HepG2 (cell line): ENCODE results near the gene PSMC4. TPM values are rescaled to one million over a fixed set of nuclear protein-coding genes. Genes with fewer than 3 reads are reported as not detected.

ENCODE experiments used
- ATAC-seq: fragments of 200-7000 bp; cut with Tn5 transposase; 3 replicates; pipeline ENCODE4 v1.9.1; 2020; ENCODE audit warnings: mild to moderate bottlenecking, moderate library complexity
- BruUV-seq: library from RNA; stranded (reverse); fragments of 400-500 nt; replicated peaks from 2 replicates; lab custom pipeline; 2021; lab: Mats Ljungman, UMichigan
- CTCF ChIA-PET: fragments of 300-600 bp; formaldehyde crosslinking; extraction: SDS; loops from one replicate; lab custom pipeline; 2021; ENCODE audit warnings: low total read pairs, inconsistent platforms, low intra/inter-chr PET ratio; lab: Yijun Ruan, JAX
- POLR2A ChIA-PET: fragments of 350-600 bp; sonication (Branson Sonifier 250); formaldehyde crosslinking; loops from one replicate; lab custom pipeline; 2020; ENCODE audit warnings: antibody characterized with exemption, inconsistent platforms; lab: Yijun Ruan, JAX
- DNase-seq: peaks from one replicate; pipeline ENCODE4 v3.0.0-alpha.2; 2015; ENCODE audit warnings: low spot score
- FAIRE-seq: peaks from 3 replicates; lab custom pipeline; 2011; peaks lifted over from hg19 to GRCh38; lab: Jason Lieb, UNC
- H2AFZ ChIP-seq: one replicate; pipeline ENCODE4 v1.6.1; 2011; ENCODE audit warnings: low read length, inconsistent platforms
- H3K27ac ChIP-seq: fragments of 300-600 bp; 3 replicates; pipeline ENCODE4 v1.8.0; 2011; ENCODE audit warnings: mixed run types, mild to moderate bottlenecking, mixed read lengths, low read length, inconsistent platforms; ENCODE audit not compliant: insufficient read depth; ENCODE audit errors: extremely low read length
- H3K27me3 ChIP-seq, 2 experiments: fragments of 200-600 bp in 1 of 2; 2 replicates in 1 of 2; 3 replicates in 1 of 2; pipeline versions ENCODE4 v1.6.0 to v1.8.0; 2011; ENCODE audit warnings: low read length in 2 of 2, mild to moderate bottlenecking in 2 of 2, moderate library complexity in 2 of 2, inconsistent platforms in 1 of 2; ENCODE audit not compliant: insufficient read depth in 2 of 2, control insufficient read depth in 1 of 2
- H3K36me3 ChIP-seq, 2 experiments: fragments of 200-600 bp in 1 of 2; replicated peaks in 1 of 2; 2 replicates in 1 of 2; 3 replicates in 1 of 2; pipeline versions ENCODE4 v1.5.1 to v1.8.0; 2011; ENCODE audit warnings: low read length in 2 of 2, inconsistent platforms in 1 of 2; ENCODE audit not compliant: insufficient read depth in 2 of 2, control insufficient read depth in 1 of 2
- H3K4me1 ChIP-seq: 2 replicates; pipeline ENCODE4 v1.5.1; 2012; ENCODE audit warnings: low read length, inconsistent platforms; ENCODE audit not compliant: insufficient read depth
- H3K4me2 ChIP-seq: 2 replicates; pipeline ENCODE4 v1.6.0; 2011; ENCODE audit warnings: low read depth, low read length, inconsistent platforms
- H3K4me3 ChIP-seq, 3 experiments: fragments of 200-600 bp in 1 of 3; sonication (generic), shearing (Covaris generic) in 1 of 3; replicated peaks in 1 of 3; 2 replicates each; pipeline ENCODE4 v1.5.1; 2011 to 2016; ENCODE audit warnings: low read length in 3 of 3, inconsistent platforms in 2 of 3, low read depth in 2 of 3, mild to moderate bottlenecking in 2 of 3, control low read depth in 1 of 3, mixed read lengths in 1 of 3; ENCODE audit not compliant: insufficient read depth in 1 of 3
- H3K79me2 ChIP-seq: one replicate; pipeline ENCODE4 v1.6.1; 2011; ENCODE audit warnings: low read length, inconsistent platforms; ENCODE audit not compliant: insufficient read depth
- H3K9ac ChIP-seq: 2 replicates; pipeline ENCODE4 v1.6.0; 2011; ENCODE audit warnings: mild to moderate bottlenecking, low read depth, low read length, inconsistent platforms; ENCODE audit not compliant: insufficient read depth
- H3K9me3 ChIP-seq: 2 replicates; pipeline ENCODE4 v1.5.1; 2012; ENCODE audit warnings: mild to moderate bottlenecking, low read length
- H4K20me1 ChIP-seq: 2 replicates; pipeline ENCODE4 v1.6.0; 2011; ENCODE audit warnings: inconsistent platforms, mild to moderate bottlenecking, low read length, moderate library complexity; ENCODE audit not compliant: insufficient read depth
- FLYWCH1 ChIP-seq: sonication (generic); formaldehyde crosslinking; IDR thresholded peaks from 2 replicates; pipeline ENCODE4 v1.8.1; 2023; ENCODE audit warnings: mild to moderate bottlenecking, missing genetic modification reagents
- JUNB ChIP-seq: sonication (generic); formaldehyde crosslinking; IDR thresholded peaks from 2 replicates; pipeline ENCODE4 v1.8.0; 2022; ENCODE audit warnings: missing genetic modification reagents, mild to moderate bottlenecking, borderline replicate concordance
- ZEB1 ChIP-seq: IDR thresholded peaks from 2 replicates; pipeline ENCODE4 v1.6.1; 2012; ENCODE audit warnings: mild to moderate bottlenecking, low read depth, inconsistent platforms; ENCODE audit not compliant: insufficient replicate concordance
- ZFP1 ChIP-seq: IDR thresholded peaks from 2 replicates; pipeline ENCODE4 v1.6.1; 2016
- ZMYM3 ChIP-seq: sonication (generic); formaldehyde crosslinking; IDR thresholded peaks from 2 replicates; pipeline ENCODE4 v1.5.1; 2020; ENCODE audit warnings: mild to moderate bottlenecking, missing genetic modification reagents
- ZNF10 ChIP-seq: sonication (generic); formaldehyde crosslinking; IDR thresholded peaks from 2 replicates; pipeline ENCODE4 v1.4.0; 2020; ENCODE audit warnings: mild to moderate bottlenecking, low read depth, missing genetic modification reagents, borderline replicate concordance
- ZNF121 ChIP-seq: sonication (generic); formaldehyde crosslinking; IDR thresholded peaks from 2 replicates; pipeline ENCODE4 v1.5.0; 2020; ENCODE audit warnings: mild to moderate bottlenecking, missing genetic modification reagents
- ZNF75D ChIP-seq: sonication (generic); formaldehyde crosslinking; IDR thresholded peaks from 2 replicates; pipeline ENCODE4 v1.8.1; 2023; ENCODE audit warnings: missing genetic modification reagents, mild to moderate bottlenecking, borderline replicate concordance
- WGBS: methylation state at CpG from one replicate; pipeline ENCODE4 v1.1.6; 2017; ENCODE audit warnings: low lambda C conversion rate; 5-methylcytosine and 5-hydroxymethylcytosine counted together
- in situ Hi-C: cut with HindIII; loops from 2 replicates; pipeline ENCODE4 v1.10.0; 2017; ENCODE audit warnings: low pct_unique_long_range_greater_than_20kb; ENCODE audit not compliant: extremely low pct_ligation_motif_present
- intact Hi-C: fragments of 100-400 bp; cut with micrococcal nuclease; formaldehyde crosslinking; loops from one replicate; pipeline ENCODE4 v1.10.0; 2022; ENCODE audit not compliant: unreplicated experiment
- polyA plus RNA-seq, 8 experiments: library from polyadenylated mRNA; depleted of rRNA in 3 of 8; stranded (reverse) in 7 of 8; unstranded in 1 of 8; fragments of >200 nt; fragmentation: Illumina TruSeq in 4 of 8; extraction: Trizol in 4 of 8; gene quantifications; 2 replicates each; pipeline versions ENCODE4 v1.2.1 to v1.2.3, GENCODE V29; 2011 to 2016; ENCODE audit warnings: low read depth in 4 of 8, missing spikeins in 1 of 8, mixed read lengths in 1 of 8; ENCODE audit not compliant: insufficient read depth in 1 of 8
- total RNA-seq, 5 experiments: library from RNA; depleted of rRNA; stranded (reverse); fragments of >200 nt; fragmentation: Illumina TruSeq; extraction: Trizol; gene quantifications; 2 replicates each; pipeline ENCODE4 v1.2.3, GENCODE V29; 2016; ENCODE audit warnings: low read depth in 1 of 5
- TF ChIP-seq, protein P1 (sequence below), 2 experiments: fragments of 450-650 bp in 1 of 2; sonication (generic) in 1 of 2; formaldehyde crosslinking in 1 of 2; IDR thresholded peaks; 2 replicates each; pipeline versions ENCODE4 v1.6.1 to v1.8.0; 2016 to 2022; ENCODE audit warnings: antibody characterized with exemption in 1 of 2, mild to moderate bottlenecking in 1 of 2, missing genetic modification reagents in 1 of 2
- TF ChIP-seq, protein P2 (sequence below): sonication (generic); formaldehyde crosslinking; IDR thresholded peaks from 2 replicates; pipeline ENCODE4 v1.8.0; 2022; ENCODE audit warnings: mild to moderate bottlenecking, missing genetic modification reagents, borderline replicate concordance
- TF ChIP-seq, protein P3 (sequence below): sonication (generic); formaldehyde crosslinking; IDR thresholded peaks from 2 replicates; pipeline ENCODE4 v1.8.0; 2023; ENCODE audit warnings: mild to moderate bottlenecking, missing genetic modification reagents

Gene PSMC4
- total and polyA plus RNA-seq, 2 of the 13 experiments (the other 11 are each of a cell fraction or from before 2014, with no cell fraction given): 49.9 to 160 TPM

DNA sequence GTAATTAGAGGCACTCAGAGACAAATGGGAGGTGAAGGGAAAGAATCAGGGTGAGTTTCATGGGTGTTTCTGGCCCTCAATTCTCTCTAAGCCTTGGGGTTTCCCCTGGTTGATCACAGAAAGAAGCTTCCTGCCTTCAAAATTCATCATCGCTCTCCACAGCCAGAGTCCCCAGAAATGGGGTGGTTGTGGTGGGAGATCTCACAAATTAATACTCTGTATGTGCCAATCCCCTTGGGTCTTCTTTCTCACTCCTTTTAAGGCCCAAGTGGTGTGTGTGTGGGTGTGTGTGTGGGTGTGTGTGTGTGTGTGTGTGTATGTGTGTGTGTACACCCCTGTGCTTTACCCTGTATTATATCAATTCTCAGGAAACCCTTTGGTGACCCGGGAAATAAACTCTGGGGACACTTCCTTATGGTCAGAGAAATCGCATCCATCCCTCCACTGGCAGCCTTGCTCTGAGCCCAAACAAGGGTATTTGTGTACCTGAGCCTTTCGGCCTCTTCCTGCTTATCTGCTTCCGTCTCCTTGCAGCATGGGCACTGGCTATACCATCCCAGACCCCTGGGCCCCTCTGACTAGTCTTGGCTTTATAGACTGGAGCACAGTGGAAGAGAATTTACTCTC is 33.8 kb upstream of the PSMC4 start (continued):
- TF ChIP-seq, protein P1, sequence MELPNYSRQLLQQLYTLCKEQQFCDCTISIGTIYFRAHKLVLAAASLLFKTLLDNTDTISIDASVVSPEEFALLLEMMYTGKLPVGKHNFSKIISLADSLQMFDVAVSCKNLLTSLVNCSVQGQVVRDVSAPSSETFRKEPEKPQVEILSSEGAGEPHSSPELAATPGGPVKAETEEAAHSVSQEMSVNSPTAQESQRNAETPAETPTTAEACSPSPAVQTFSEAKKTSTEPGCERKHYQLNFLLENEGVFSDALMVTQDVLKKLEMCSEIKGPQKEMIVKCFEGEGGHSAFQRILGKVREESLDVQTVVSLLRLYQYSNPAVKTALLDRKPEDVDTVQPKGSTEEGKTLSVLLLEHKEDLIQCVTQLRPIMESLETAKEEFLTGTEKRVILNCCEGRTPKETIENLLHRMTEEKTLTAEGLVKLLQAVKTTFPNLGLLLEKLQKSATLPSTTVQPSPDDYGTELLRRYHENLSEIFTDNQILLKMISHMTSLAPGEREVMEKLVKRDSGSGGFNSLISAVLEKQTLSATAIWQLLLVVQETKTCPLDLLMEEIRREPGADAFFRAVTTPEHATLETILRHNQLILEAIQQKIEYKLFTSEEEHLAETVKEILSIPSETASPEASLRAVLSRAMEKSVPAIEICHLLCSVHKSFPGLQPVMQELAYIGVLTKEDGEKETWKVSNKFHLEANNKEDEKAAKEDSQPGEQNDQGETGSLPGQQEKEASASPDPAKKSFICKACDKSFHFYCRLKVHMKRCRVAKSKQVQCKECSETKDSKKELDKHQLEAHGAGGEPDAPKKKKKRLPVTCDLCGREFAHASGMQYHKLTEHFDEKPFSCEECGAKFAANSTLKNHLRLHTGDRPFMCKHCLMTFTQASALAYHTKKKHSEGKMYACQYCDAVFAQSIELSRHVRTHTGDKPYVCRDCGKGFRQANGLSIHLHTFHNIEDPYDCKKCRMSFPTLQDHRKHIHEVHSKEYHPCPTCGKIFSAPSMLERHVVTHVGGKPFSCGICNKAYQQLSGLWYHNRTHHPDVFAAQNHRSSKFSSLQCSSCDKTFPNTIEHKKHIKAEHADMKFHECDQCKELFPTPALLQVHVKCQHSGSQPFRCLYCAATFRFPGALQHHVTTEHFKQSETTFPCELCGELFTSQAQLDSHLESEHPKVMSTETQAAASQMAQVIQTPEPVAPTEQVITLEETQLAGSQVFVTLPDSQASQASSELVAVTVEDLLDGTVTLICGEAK (IDR thresholded peaks at IDR 0.05): no peak
- TF ChIP-seq, protein P1 (CRISPR knock-in tag; IDR thresholded peaks at IDR 0.05): no peak

DNA sequence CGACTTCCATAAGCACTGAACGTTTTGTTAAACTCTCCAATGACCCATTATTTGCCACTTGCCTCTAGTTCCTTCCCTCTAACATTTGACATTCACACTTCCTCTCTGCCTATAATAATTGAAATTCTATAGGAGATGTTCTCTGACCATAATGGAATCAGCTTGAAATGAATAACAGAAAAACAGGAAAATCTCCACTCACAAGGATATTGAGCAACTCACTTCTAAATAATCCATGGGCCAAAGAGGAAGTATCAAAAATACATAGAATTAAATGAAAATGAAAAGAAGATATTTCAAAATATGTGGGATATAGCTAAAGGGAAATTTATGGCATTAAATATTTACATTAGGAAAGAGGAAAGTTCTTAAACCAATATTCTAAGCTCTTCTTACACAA is 33.2 kb upstream of the PSMC4 start:
- Histone ChIP-seq H3K79me2 (no peaks in the 10 kb centered on the region), H2AFZ (peak overlapping the region; percentile 2), H3K4me3 (no peak overlapping the region), H4K20me1 (no peaks in the 10 kb centered on the region), H3K9ac (no peak overlapping the region), H3K9me3 (no peaks in the 10 kb centered on the region), H3K36me3 (no peaks in the 10 kb centered on the region), H3K4me1 (peaks cover 28% of the 10 kb centered on the region), H3K27ac (no peak overlapping the region), H3K4me2 (no peak overlapping the region), H3K27me3 (peaks cover 0 to 13% of the 10 kb centered on the region in 2 experiments; a peak in 1 of 5 replicates)
- BruUV-seq: no TSS peak
- FAIRE-seq: no peak
- DNase-seq: no peak
- in situ Hi-C loops (no loop called here), intact Hi-C loops (no loop called here)
- CTCF ChIA-PET: no interaction called here
- POLR2A ChIA-PET: no interaction called here
- 53% methylated on average over 2 of the region's 2 CpGs for WGBS
- no peak for ATAC-seq
- TF ChIP-seq FLYWCH1 (CRISPR knock-in tag): no peak
- TF ChIP-seq, protein P2, sequence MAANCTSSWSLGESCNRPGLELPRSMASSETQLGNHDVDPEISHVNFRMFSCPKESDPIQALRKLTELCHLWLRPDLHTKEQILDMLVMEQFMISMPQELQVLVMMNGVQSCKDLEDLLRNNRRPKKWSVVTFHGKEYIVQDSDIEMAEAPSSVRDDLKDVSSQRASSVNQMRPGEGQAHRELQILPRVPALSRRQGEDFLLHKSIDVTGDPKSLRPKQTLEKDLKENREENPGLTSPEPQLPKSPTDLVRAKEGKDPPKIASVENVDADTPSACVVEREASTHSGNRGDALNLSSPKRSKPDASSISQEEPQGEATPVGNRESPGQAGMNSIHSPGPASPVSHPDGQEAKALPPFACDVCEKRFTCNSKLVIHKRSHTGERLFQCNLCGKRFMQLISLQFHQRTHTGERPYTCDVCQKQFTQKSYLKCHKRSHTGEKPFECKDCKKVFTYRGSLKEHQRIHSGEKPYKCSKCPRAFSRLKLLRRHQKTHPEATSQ (CRISPR knock-in tag): no peak
- no peak for TF ChIP-seq ZNF121 (CRISPR knock-in tag)
- no peak for TF ChIP-seq ZNF10 (CRISPR knock-in tag)
- TF ChIP-seq ZFP1 (CRISPR knock-in tag): no peak
- no peak for TF ChIP-seq ZNF75D (CRISPR knock-in tag)
- TF ChIP-seq ZMYM3 (CRISPR knock-in tag): no peak
- no peak for TF ChIP-seq ZEB1
- TF ChIP-seq, protein P3, sequence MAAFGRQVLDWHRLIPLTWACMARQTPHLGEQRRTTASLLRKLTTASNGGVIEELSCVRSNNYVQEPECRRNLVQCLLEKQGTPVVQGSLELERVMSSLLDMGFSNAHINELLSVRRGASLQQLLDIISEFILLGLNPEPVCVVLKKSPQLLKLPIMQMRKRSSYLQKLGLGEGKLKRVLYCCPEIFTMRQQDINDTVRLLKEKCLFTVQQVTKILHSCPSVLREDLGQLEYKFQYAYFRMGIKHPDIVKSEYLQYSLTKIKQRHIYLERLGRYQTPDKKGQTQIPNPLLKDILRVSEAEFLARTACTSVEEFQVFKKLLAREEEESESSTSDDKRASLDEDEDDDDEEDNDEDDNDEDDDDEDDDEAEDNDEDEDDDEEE (CRISPR knock-in tag): no peak
- no peak for TF ChIP-seq JUNB (CRISPR knock-in tag)
